ENCODE data around the gene DMGDH. TPM values are rescaled to one million over a fixed set of nuclear protein-coding genes. Genes with fewer than 3 reads are reported as not detected.

DMGDH gene
- total and polyA plus RNA-seq, 2 donors from 2014 or later = 10.4 to 39.7 TPM

GRCh38 chr5:78997090-78997489, 72.4 kb downstream of the DMGDH start:
- FAIRE-seq (no peak), DNase-seq (no peak)
- no peak overlapping the region for H3K27ac ChIP-seq (ENCODE audit: low read depth in 2 of 2, low read length in 2 of 2)
- H3K4me3 ChIP-seq (ENCODE audit: low read length in 3 of 3) = no peak overlapping the region
- H3K36me3 ChIP-seq (ENCODE audit: control insufficient read depth in 2 of 3, insufficient read depth in 3 of 3, low read length in 3 of 3) = no peaks in the 10 kb centered on the region
- no peaks in the 10 kb centered on the region for H3K9me3 ChIP-seq (ENCODE audit: control insufficient read depth in 2 of 3, insufficient read depth in 1 of 3, low read length in 3 of 3)
- intact Hi-C loops (cut with DNase I) = no loop called here
- no peaks in the 10 kb centered on the region for H3K4me1 ChIP-seq (ENCODE audit: control insufficient read depth in 2 of 3, insufficient read depth in 2 of 3, low read depth in 1 of 3, low read length in 3 of 3)
- no peak overlapping the region for H3K9ac ChIP-seq (ENCODE audit: low read length in 3 of 3)
- H3K27me3 ChIP-seq (ENCODE audit: control insufficient read depth, insufficient read depth, low read length) = no peaks in the 10 kb centered on the region
- TF ChIP-seq CTCF (IDR thresholded peaks at IDR 0.05; ENCODE audit: borderline replicate concordance, extremely low read depth, insufficient read depth) = no peak

- DNase-seq (no peak), FAIRE-seq (no peak)
- TF ChIP-seq CTCF (IDR thresholded peaks at IDR 0.05; ENCODE audit: borderline replicate concordance, extremely low read depth, insufficient read depth) = no peak
Measured at GRCh38 chr5:78995521-78996007, 73.9 kb downstream of the DMGDH start.

GRCh38 chr5:78993165-78993564, 76.3 kb downstream of the DMGDH start:
- H3K27me3 ChIP-seq (ENCODE audit: control insufficient read depth, insufficient read depth, low read length) = no peaks in the 10 kb centered on the region
- H3K4me1 ChIP-seq (ENCODE audit: control insufficient read depth in 2 of 3, insufficient read depth in 2 of 3, low read depth in 1 of 3, low read length in 3 of 3) = no peaks in the 10 kb centered on the region
- TF ChIP-seq CTCF (IDR thresholded peaks at IDR 0.05; ENCODE audit: borderline replicate concordance, extremely low read depth, insufficient read depth) = no peak
- FAIRE-seq = no peak
- no peaks in the 10 kb centered on the region for H3K9me3 ChIP-seq (ENCODE audit: control insufficient read depth in 2 of 3, insufficient read depth in 1 of 3, low read length in 3 of 3)
- intact Hi-C loops (cut with DNase I) = no loop called here
- DNase-seq = no peak
- H3K9ac ChIP-seq (ENCODE audit: low read length in 3 of 3) = no peak overlapping the region
- H3K4me3 ChIP-seq (ENCODE audit: low read length in 3 of 3) = no peak overlapping the region
- no peaks in the 10 kb centered on the region for H3K36me3 ChIP-seq (ENCODE audit: control insufficient read depth in 2 of 3, insufficient read depth in 3 of 3, low read length in 3 of 3)
- no peak overlapping the region for H3K27ac ChIP-seq (ENCODE audit: low read depth in 2 of 2, low read length in 2 of 2)

More at GRCh38 chr5:78995521-78996007, 73.9 kb downstream of the DMGDH start:
- Histone ChIP-seq H3K27ac (ENCODE audit: low read depth in 2 of 2, low read length in 2 of 2) (no peak overlapping the region), H3K36me3 (ENCODE audit: control insufficient read depth in 2 of 3, insufficient read depth in 3 of 3, low read length in 3 of 3) (no peaks in the 10 kb centered on the region), H3K4me3 (ENCODE audit: low read length in 3 of 3) (no peak overlapping the region), H3K4me1 (ENCODE audit: control insufficient read depth in 2 of 3, insufficient read depth in 2 of 3, low read depth in 1 of 3, low read length in 3 of 3) (no peaks in the 10 kb centered on the region), H3K9me3 (ENCODE audit: control insufficient read depth in 2 of 3, insufficient read depth in 1 of 3, low read length in 3 of 3) (no peaks in the 10 kb centered on the region), H3K9ac (ENCODE audit: low read length in 3 of 3) (no peak overlapping the region), H3K27me3 (ENCODE audit: control insufficient read depth, insufficient read depth, low read length) (no peaks in the 10 kb centered on the region)
- intact Hi-C loops (cut with DNase I) = no loop called here

- Histone ChIP-seq H3K9me3 (ENCODE audit: control insufficient read depth in 2 of 3, insufficient read depth in 1 of 3, low read length in 3 of 3) (no peaks in the 10 kb centered on the region), H3K4me1 (ENCODE audit: control insufficient read depth in 2 of 3, insufficient read depth in 2 of 3, low read depth in 1 of 3, low read length in 3 of 3) (no peaks in the 10 kb centered on the region), H3K27ac (ENCODE audit: low read depth in 2 of 2, low read length in 2 of 2) (no peak overlapping the region), H3K27me3 (ENCODE audit: control insufficient read depth, insufficient read depth, low read length) (no peaks in the 10 kb centered on the region), H3K9ac (ENCODE audit: low read length in 3 of 3) (no peak overlapping the region), H3K4me3 (ENCODE audit: low read length in 3 of 3) (no peak overlapping the region), H3K36me3 (ENCODE audit: control insufficient read depth in 2 of 3, insufficient read depth in 3 of 3, low read length in 3 of 3) (no peaks in the 10 kb centered on the region)
- FAIRE-seq (no peak), DNase-seq (no peak)
- intact Hi-C loops (cut with DNase I) = no loop called here
- no peak for TF ChIP-seq CTCF (IDR thresholded peaks at IDR 0.05; ENCODE audit: borderline replicate concordance, extremely low read depth, insufficient read depth)
Measured at GRCh38 chr5:78992146-78992545, 77.3 kb downstream of the DMGDH start.
